Skin of body (tissue), 2 donors: Measurements from ENCODE around the gene BBLN. TPM values are rescaled to one million over a fixed set of nuclear protein-coding genes. Genes with fewer than 3 reads are reported as not detected.

ENCODE experiments used
- DNase-seq: peaks from one replicate; lab custom pipeline; 2025; lab: John Stamatoyannopoulos, UW
- total RNA-seq: library from RNA; depleted of rRNA; stranded (reverse); fragments of >200 nt; gene quantifications from one replicate; pipeline ENCODE4 v1.2.3, GENCODE V29; 2014

Gene BBLN
- total RNA-seq, 1 donor from 2014 or later = 18.4 TPM

GRCh38 chr9:128190013-128190412 is 29.9 kb downstream of the BBLN start:
- DNase-seq = no peak

- no peak for DNase-seq
Observed at GRCh38 chr9:128190516-128191405, 30.7 kb downstream of the BBLN start.

GRCh38 chr9:128191406-128192046 is 31.5 kb downstream of the BBLN start, which contains the start of gene CIZ1:
CIZ1 (minus strand) TSS chr9:128191572; CDS start chr9:128190857, 715 bp downstream.
- DNase-seq = peak; percentile 23

- peak; percentile 81 for DNase-seq
Observed at GRCh38 chr9:128192601-128193371, 32.7 kb downstream of the BBLN start.

GRCh38 chr9:128193469-128194096 is 33.5 kb downstream of the BBLN start:
- DNase-seq = no peak

- no peak for DNase-seq
Observed at GRCh38 chr9:128201441-128202369, 41.6 kb downstream of the BBLN start.

- no peak for DNase-seq
Observed at GRCh38 chr9:128202648-128203023, 42.6 kb downstream of the BBLN start.

GRCh38 chr9:128203024-128203706 is 43.1 kb downstream of the BBLN start, which contains the start of gene DNM1:
DNM1 (plus strand) TSS chr9:128203379; CDS start chr9:128203471, 92 bp downstream.
- peak; percentile 59 for DNase-seq

- DNase-seq = no peak
Observed at GRCh38 chr9:128203707-128204551, 43.9 kb downstream of the BBLN start.

GRCh38 chr9:128204858-128205257 is 44.8 kb downstream of the BBLN start:
- no peak for DNase-seq

GRCh38 chr9:128205296-128205944 is 45.4 kb downstream of the BBLN start:
- DNase-seq = no peak

- DNase-seq = no peak
Observed at GRCh38 chr9:128206484-128206883, 46.4 kb downstream of the BBLN start.

GRCh38 chr9:128206916-128207910 is 47.1 kb downstream of the BBLN start:
- no peak for DNase-seq

GRCh38 chr9:128208386-128208785 is 48.3 kb downstream of the BBLN start:
- DNase-seq = no peak

GRCh38 chr9:128208946-128209669 is 49.0 kb downstream of the BBLN start:
- no peak for DNase-seq
